HG02884 (cell line): Measurements from ENCODE around the gene PYURF.

Experiments used
- ATAC-seq: cut with Tn5 transposase; IDR thresholded peaks from one replicate; pipeline ENCODE4 v1.9.1; 2021; ENCODE audit warnings: mild to moderate bottlenecking, moderate library complexity; ENCODE audit not compliant: unreplicated experiment

PYURF gene

DNA sequence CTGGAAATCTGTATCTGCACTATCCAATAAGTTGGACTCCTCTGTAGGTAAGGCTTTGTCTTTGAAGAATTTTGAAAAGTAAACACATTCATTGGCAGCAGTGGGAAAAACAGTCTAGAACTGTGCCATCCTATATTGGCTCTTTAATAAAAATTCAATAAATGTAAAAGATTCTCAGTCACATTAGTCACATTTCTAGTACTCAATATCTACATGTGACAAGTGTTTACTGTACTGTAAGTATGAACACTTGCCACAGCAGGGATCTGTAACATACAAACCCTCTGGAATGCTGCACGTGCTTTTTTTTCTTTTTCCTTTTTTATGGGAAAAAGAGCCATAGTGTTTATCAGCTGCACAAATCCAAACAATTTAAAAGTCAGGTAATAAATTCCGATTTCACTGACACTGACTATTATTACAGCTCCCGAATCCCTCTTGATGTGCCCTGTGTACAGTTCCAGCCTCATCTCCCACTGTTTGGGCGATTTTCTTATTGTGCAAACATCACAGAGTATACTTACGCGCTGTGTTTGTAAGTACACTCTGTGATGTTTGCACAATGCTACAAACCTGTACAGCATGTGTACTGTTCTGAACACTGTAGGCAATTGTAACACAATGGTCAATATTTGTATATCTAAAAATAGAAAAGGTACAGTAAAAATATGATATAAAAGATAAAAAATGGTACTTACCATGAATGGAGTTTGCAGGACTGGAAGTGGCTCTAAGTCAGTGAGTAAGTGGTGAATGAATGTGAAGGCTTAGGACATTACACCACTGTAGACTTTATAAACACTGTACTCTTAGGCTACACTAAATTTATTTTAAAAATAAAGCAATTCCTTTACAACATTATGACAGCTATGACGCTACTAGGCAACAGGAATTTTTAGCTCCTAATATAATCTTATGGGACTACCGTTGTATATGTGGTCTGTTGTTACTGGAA lies 8.7 kb downstream of the PYURF start:
- no peak for ATAC-seq

DNA sequence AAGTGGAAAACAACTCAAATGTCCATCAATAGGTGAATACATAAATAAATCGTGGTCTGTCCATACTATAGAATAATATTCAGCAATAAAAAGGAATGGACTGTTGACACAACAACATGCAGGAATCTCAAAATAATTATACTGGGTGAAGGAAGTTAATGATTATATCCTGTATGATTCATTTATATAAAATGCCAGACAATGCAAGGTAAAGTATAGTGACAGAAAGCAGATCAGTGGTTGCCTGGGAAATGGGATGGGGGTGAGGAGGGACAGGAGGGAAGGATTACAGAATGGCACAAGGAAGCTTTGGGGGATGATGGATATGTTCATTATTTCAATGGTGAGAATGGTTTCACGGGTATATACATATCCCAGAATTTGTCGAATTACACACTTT lies 12.3 kb downstream of the PYURF start:
- ATAC-seq = no peak

DNA sequence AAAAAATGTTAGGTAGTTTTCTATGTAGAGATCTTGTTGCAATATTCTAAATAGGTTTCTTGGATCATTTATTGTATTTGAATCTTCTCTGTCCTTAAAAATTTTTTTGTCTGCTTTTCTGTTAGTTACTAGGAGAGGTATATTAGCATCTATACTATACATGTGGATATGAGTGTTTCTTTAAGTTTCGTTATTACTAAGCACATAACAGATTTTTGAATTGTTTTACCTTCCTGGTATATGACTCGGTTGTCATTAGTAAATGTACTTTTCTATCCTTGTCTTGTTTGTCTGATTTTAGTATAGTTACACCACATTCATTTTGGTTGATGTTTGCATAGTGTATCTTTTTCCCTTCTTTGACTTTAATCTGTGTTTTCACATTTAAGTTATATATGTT lies 20.2 kb downstream of the PYURF start:
- ATAC-seq = no peak

DNA sequence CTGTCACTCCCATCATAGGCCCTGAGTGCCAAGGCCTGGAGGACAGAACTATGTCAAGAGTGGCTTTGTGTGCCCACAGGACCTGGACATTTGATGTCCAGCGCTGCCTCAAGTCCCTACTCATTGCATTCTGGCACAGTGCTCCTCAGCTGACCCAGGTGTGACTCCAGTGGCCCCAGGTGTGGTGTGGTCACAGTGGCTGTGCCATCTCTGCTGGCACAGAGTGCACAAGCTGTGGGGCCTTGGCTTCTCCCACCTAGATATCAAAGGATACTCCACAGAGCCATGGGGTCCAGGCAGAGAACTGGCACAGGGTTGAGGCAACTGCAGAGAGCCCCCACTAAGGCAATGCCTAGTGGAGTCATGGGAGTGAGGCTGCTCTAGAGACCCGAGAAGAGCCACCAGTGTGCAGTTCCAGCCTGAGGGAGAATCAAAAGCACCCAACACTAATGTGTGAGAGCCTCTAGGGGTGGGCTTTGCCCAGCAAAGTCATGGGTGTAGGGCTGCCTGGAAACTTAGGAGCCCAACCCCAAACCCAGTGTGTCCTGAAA lies 25.6 kb downstream of the PYURF start:
- ATAC-seq = no peak

DNA sequence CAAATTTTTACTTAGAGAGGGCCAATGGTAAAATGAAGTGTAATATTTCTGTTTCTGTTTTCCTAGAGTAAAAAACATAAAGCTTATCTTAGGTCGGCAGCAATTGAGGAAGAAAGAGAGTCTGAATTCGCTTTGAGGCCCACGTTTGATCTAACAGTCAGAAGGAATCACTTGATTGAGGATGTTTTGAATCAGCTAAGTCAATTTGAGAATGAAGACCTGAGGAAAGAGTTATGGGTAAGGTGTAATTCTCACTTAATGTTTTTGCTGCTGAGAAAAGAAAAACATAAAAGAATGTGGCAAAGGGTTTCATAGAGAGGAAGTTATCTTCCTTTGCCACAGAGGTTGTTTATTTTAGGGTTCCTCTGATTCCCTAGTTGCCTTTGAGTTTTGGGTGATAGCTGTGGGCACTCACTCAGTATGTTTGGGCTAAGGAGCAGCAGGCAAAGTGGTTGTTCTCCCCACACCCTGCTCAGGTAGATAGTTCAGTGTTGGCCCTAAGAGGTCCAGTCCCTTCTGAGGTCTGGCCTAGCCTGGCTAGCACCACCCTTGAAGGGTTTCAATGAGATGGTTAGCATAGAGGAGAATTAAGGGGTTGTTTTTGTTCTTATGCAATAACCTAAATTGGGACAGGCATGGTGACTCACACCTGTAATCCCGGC lies 34.3 kb downstream of the PYURF start:
- no peak for ATAC-seq

DNA sequence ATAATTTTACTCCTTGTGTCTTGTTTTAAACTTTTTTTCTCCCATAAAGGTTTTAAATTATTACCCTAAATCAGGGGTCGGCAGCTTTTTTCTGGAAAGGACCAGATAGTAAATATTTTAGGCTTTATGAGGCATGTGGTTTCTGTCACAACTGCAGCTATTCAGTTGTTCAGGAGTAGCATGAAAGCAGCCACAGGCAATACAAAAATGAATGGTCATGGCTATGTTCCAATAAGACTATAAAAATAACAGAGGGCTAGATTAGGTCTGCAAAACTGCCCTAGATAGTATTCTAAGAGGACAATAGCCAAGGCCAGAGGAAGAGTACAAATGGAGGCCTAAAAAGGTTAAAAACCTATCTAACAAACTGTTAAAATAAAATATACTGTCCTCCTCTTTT lies 42.0 kb downstream of the PYURF start:
- no peak for ATAC-seq

DNA sequence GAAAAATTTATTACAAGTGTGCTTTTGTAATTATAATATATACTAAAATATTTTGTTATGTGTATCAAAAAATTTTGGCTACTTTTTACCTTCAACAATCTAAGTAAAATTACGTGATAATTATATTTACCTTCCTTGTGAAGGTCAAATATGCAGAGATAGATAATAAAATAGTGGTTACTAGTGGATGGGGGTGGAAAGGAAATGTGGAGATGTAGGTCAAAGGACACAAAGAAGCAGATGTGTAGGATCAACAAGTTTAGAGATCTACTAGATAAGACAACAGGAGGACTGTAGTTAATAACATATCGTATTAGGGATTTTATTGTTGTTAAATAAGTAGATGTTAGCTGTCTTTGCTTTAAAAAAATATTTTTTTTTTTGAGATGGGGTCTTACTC lies 45.3 kb downstream of the PYURF start:
- no peak for ATAC-seq

DNA sequence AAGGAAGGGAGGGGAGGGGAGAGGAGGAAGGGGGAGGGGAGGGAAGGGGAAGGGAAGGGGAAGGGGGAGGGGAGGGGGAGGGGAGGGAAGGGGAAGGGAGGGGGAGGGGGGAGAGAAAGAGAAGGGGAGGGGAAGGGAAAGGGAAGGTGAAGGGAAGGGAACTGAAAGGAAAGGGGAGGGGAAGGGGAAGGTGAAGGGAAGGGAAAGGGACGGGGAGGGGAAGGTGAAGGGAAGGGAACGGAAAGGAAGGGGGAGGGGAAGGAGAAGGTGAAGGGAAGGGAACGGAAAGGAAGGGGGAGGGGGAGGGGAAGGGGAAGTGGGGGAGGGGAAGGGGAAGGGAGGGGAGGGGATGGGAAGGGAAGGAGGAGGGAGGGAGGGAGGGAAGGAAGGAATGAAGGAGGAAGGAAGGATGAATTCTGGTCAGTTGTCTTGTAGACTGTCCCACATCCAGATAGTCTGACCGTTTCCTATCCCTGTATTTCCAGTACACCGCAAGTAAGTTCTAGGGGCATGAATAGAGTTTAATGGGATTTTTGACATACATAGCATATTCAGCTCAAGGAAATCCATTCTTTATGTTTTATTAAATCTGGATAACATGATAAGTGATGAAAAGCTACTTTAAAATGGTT lies 46.2 kb downstream of the PYURF start:
- ATAC-seq = no peak
